K562 (cell line): ENCODE results near the gene BRPF1. TPM values are rescaled to one million over a fixed set of nuclear protein-coding genes. Genes with fewer than 3 reads are reported as not detected.

Experiments
- ARHGAP35 ChIP-seq: fragments of 450-650 bp; IDR thresholded peaks from 2 replicates; pipeline ENCODE4 v1.6.1; 2018; ENCODE audit not compliant: partially characterized antibody
- CCNT2 ChIP-seq: IDR thresholded peaks from 2 replicates; pipeline ENCODE4 v1.6.1; 2011; ENCODE audit warnings: borderline replicate concordance, low read depth, mild to moderate bottlenecking, moderate library complexity, mixed read lengths, low read length; ENCODE audit not compliant: insufficient read length; ENCODE audit errors: extremely low read depth
- E2F3 ChIP-seq: fragments of 250-450 bp; sonication (Bioruptor Pico); IDR thresholded peaks from 2 replicates; pipeline ENCODE4 v1.4.0; 2020; ENCODE audit warnings: mild to moderate bottlenecking
- ESRRA ChIP-seq: fragments of 450-650 bp; IDR thresholded peaks from 2 replicates; pipeline ENCODE4 v1.6.1; 2014; ENCODE audit warnings: low read depth, mild to moderate bottlenecking, moderate library complexity, borderline replicate concordance
- ETV5 ChIP-seq: sonication (generic); formaldehyde crosslinking; IDR thresholded peaks from 2 replicates; pipeline ENCODE4 v1.4.0; 2020; ENCODE audit warnings: low read depth, mild to moderate bottlenecking, missing genetic modification reagents
- FOXJ3 ChIP-seq: sonication (generic); formaldehyde crosslinking; IDR thresholded peaks from 2 replicates; pipeline ENCODE4 v1.4.0; 2020; ENCODE audit warnings: mild to moderate bottlenecking, missing genetic modification reagents
- HNRNPK ChIP-seq: fragments of 200-400 bp; formaldehyde crosslinking; IDR thresholded peaks from one replicate; pipeline ENCODE4 v1.6.1; 2018; ENCODE audit warnings: mild to moderate bottlenecking, low read depth, low read length; ENCODE audit not compliant: poor library complexity, severe bottlenecking
- IRF2 ChIP-seq: sonication (generic); formaldehyde crosslinking; IDR thresholded peaks from 2 replicates; pipeline ENCODE4 v1.8.1; 2022; ENCODE audit warnings: mild to moderate bottlenecking, missing genetic modification reagents
- L3MBTL2 ChIP-seq: fragments of 450-650 bp; IDR thresholded peaks from 2 replicates; pipeline ENCODE4 v1.6.1; 2016; ENCODE audit warnings: mild to moderate bottlenecking, moderate library complexity
- MBD2 ChIP-seq: sonication (generic); IDR thresholded peaks from 2 replicates; pipeline ENCODE4 v1.6.1; 2016; ENCODE audit warnings: low read depth, borderline replicate concordance
- MITF ChIP-seq: IDR thresholded peaks from 2 replicates; pipeline ENCODE4 v1.6.1; 2014; ENCODE audit warnings: antibody characterized with exemption
- MYNN ChIP-seq, 2 experiments: sonication (generic); formaldehyde crosslinking in 1 of 2; IDR thresholded peaks; 2 replicates each; pipeline versions ENCODE4 v1.5.0 to v1.6.1; 2016 to 2020; ENCODE audit warnings: antibody characterized with exemption in 1 of 2, missing genetic modification reagents in 1 of 2
- NFE2L1 ChIP-seq: fragments of 450-650 bp; IDR thresholded peaks from 2 replicates; pipeline ENCODE4 v1.6.1; 2016; ENCODE audit warnings: missing genetic modification characterization, low read depth, mild to moderate bottlenecking, missing compliant biosample characterization, moderate library complexity, borderline replicate concordance
- POLR2G ChIP-seq: fragments of 200-400 bp; formaldehyde crosslinking; IDR thresholded peaks from 2 replicates; pipeline ENCODE4 v1.6.1; 2017; ENCODE audit warnings: low read depth, mild to moderate bottlenecking, antibody characterized with exemption, low read length, moderate library complexity
- POLR2H ChIP-seq: IDR thresholded peaks from 2 replicates; pipeline ENCODE4 v1.6.1; 2016; ENCODE audit warnings: missing genetic modification characterization, low read depth, mild to moderate bottlenecking, control low read depth, missing compliant biosample characterization, moderate library complexity
- RAD21 ChIP-seq, 2 experiments: fragments of 250-450 bp in 1 of 2; fragments of 450-650 bp in 1 of 2; sonication (Bioruptor Pico) in 1 of 2; formaldehyde crosslinking in 1 of 2; IDR thresholded peaks in 1 of 2; conservative IDR thresholded peaks in 1 of 2; 2 replicates each; pipeline versions ENCODE4 v1.4.0 to v1.8.0; 2020 to 2022; ENCODE audit warnings: mild to moderate bottlenecking in 2 of 2, moderate library complexity in 1 of 2
- RBFOX2 ChIP-seq: fragments of 200-400 bp; formaldehyde crosslinking; IDR thresholded peaks from 2 replicates; pipeline ENCODE4 v1.6.1; 2017; ENCODE audit warnings: low read depth, mild to moderate bottlenecking, low read length, moderate library complexity
- RFX5 ChIP-seq: IDR thresholded peaks from 2 replicates; pipeline ENCODE4 v1.6.1; 2011; ENCODE audit warnings: low read depth, mild to moderate bottlenecking, improper control_type of control experiment, low read length
- SP2 ChIP-seq: IDR thresholded peaks from 2 replicates; pipeline ENCODE4 v1.6.1; 2011; ENCODE audit warnings: mild to moderate bottlenecking, low read depth, low read length, moderate library complexity; ENCODE audit not compliant: poor library complexity, severe bottlenecking; ENCODE audit errors: extremely low read depth
- SREBF2 ChIP-seq: sonication (generic); formaldehyde crosslinking; IDR thresholded peaks from 2 replicates; pipeline ENCODE4 v1.4.0; 2020; ENCODE audit warnings: mild to moderate bottlenecking, missing genetic modification reagents
- TARDBP ChIP-seq: fragments of 450-650 bp; IDR thresholded peaks from 2 replicates; pipeline ENCODE4 v1.6.1; 2016
- TCF15 ChIP-seq: fragments of 250-450 bp; sonication (Bioruptor Pico); IDR thresholded peaks from 2 replicates; pipeline ENCODE4 v1.8.0; 2022; ENCODE audit warnings: moderate library complexity, mild to moderate bottlenecking, inconsistent platforms
- XRCC5 ChIP-seq: fragments of 200-400 bp; formaldehyde crosslinking; IDR thresholded peaks from 2 replicates; pipeline ENCODE4 v1.6.1; 2017; ENCODE audit warnings: low read depth, mild to moderate bottlenecking, low read length
- ZFP36 ChIP-seq: fragments of 150-350 bp; IDR thresholded peaks from 2 replicates; pipeline ENCODE4 v1.6.1; 2018; ENCODE audit warnings: low read length, low read depth; ENCODE audit not compliant: partially characterized antibody
- ZFX ChIP-seq: sonication (generic); formaldehyde crosslinking; IDR thresholded peaks from 2 replicates; pipeline ENCODE4 v1.8.0; 2022; ENCODE audit warnings: mild to moderate bottlenecking, missing genetic modification reagents, moderate library complexity
- ZKSCAN3 ChIP-seq: fragments of 250-450 bp; sonication (Bioruptor Pico); IDR thresholded peaks from 2 replicates; pipeline ENCODE4 v1.4.0; 2020
- ZNF263 ChIP-seq: sonication (generic); formaldehyde crosslinking; IDR thresholded peaks from 2 replicates; pipeline ENCODE4 v1.8.0; 2022; ENCODE audit warnings: mild to moderate bottlenecking, missing genetic modification reagents, borderline replicate concordance
- ZNF324 ChIP-seq: fragments of 250-450 bp; sonication (Bioruptor Pico); IDR thresholded peaks from 2 replicates; pipeline ENCODE4 v1.4.0; 2020; ENCODE audit warnings: mild to moderate bottlenecking
- polyA plus RNA-seq, 8 experiments: library from polyadenylated mRNA; depleted of rRNA in 4 of 8; stranded (reverse) in 5 of 8; unstranded in 3 of 8; fragments of >200 nt; fragmentation: Nextera tagmentation in 2 of 8; fragmentation: Illumina TruSeq in 1 of 8; extraction: Ambion mirVana in 2 of 8; extraction: Trizol in 1 of 8; gene quantifications; 2 replicates each; pipeline versions ENCODE4 v1.2.1 to v1.2.3, GENCODE V29; 2011 to 2014; ENCODE audit warnings: inconsistent platforms in 1 of 8, missing spikeins in 1 of 8
- total RNA-seq, 7 experiments: library from RNA; depleted of rRNA in 6 of 7; stranded (reverse); fragments of >200 nt in 6 of 7; fragmentation: Illumina TruSeq in 2 of 7; extraction: Trizol in 2 of 7; gene quantifications; 2 replicates each; pipeline versions ENCODE4 v1.2.1 to v1.2.3, GENCODE V29; 2011 to 2021; ENCODE audit warnings: low replicate concordance in 1 of 7

The BRPF1 gene
- total and polyA plus RNA-seq, 9 of the 15 experiments (the other 6 are each of a cell fraction or from before 2014, with no cell fraction given): 1.1 to 40.2 (median 23.5) TPM

- TF ChIP-seq ETV5 (CRISPR knock-in tag) (no peak), ARHGAP35 (no peak), L3MBTL2 (peak; percentile 37), ZFX (CRISPR knock-in tag) (peak; percentile 46; the same call in 1 of the 2 replicates), ZFP36 (no peak), MBD2 (no peak), XRCC5 (no peak), TARDBP (no peak), RAD21 (CRISPR knock-in tag; conservative IDR thresholded peaks at IDR 0.05 in 1 of 2, IDR thresholded peaks at IDR 0.05 in 1 of 2) (no peak), TCF15 (CRISPR knock-in tag) (no peak), SREBF2 (CRISPR knock-in tag) (no peak), NFE2L1 (tag) (no peak), MITF (no peak), RFX5 (no peak), POLR2G (peak; percentile 84), CCNT2 (peak; percentile 46), POLR2H (tag) (no peak), FOXJ3 (CRISPR knock-in tag) (no peak), SP2 (no peak), ESRRA (no peak), ZKSCAN3 (no peak), E2F3 (CRISPR knock-in tag) (peak; percentile 26; the same call in 1 of the 2 replicates), IRF2 (CRISPR knock-in tag) (no peak), ZNF324 (CRISPR knock-in tag) (no peak), ZNF263 (no peak), HNRNPK (no peak), MYNN (IDR thresholded peaks at IDR 0.05) (0 out of 2 replicates have a peak, but pooled peaks have one; percentile 18), MYNN (CRISPR knock-in tag; IDR thresholded peaks at IDR 0.05) (no peak), RBFOX2 (peak; percentile 72)
These were observed 38.1 kb downstream of the BRPF1 start, which contains the start of gene CAMK1 (continued) for GRCh38 chr3:9769426-9770275.
